ENCODE results near the gene ARSA. TPM values are rescaled to one million over a fixed set of nuclear protein-coding genes. Genes with fewer than 3 reads are reported as not detected.

The ARSA gene
- total RNA-seq, 2 donors from 2014 or later: 23.8 to 24.7 TPM

DNA sequence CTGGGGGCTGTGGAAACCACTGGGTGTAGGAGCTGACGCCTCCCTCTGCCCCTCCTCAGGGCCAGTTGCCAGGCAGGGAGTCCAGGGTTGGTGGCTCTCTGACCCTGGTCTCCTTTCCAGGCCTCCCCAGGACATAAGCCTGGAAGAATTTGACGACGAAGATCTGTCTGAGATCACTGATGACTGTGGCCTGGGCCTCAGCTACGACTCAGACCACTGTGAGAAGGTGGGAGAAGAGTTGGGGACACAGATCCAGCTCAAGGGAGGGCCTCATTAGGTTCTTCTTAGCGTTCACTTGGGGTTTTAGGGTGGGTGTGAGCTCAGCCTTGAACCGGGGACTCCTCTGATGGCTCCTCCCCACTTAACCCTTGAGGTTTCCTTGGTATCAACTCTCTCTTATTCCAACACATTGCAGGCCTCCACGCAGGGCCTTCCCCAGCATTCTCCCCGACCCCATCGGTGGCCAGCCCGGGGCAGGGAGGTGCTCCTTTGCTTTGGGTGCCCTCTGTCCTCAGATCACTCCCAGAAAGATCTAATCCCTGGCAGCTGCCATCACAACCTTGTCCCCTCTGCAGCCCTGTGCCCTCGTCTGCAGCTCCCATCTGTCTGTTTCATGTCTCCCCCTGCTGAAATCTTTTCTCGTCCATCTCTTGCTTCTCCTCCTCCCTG, 26.1 kb downstream of the ARSA start:
- Mint-ChIP-seq H3K27ac (no peak overlapping the region), H3K36me3 (peaks cover 0 to 15% of the 10 kb centered on the region in 2 donors), H3K9me3 (no peaks in the 10 kb centered on the region)
- no peak for ATAC-seq
- no peak for DNase-seq (ENCODE audit: low spot score in 2 of 2)

DNA sequence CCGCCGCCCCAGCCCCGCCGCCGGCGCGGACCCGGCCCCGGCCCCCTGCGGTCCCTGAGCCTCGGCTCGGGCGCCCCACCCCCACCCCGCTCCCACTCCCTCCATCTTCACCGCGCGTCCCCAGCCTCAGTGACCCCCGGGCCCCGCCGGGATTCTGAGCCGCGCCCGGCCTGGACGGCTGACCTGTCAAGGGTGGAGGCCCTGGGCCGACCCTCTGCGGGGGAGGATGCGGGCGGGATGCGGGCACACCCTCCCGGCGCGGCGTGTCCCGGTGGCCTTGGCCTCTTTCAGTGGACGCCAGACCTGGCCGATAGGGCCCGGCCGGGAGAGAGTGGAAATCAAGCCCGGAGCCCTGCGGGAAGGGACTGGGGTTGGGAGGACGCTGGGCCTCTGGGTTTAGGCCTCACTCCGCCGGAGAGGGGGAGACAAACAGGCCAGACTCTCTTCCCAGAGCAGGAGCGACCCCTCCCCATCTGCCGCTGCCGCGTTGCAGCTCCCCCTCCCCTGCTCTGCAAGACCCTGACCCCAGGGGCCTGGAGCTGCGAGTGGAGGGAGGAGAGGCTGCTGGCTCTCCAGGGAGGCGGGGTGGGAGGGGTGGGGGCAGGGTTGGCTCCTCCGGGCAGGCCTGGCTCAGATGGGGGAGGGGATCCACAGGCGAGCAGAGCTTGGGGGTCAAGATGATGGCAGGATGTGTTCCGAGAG, 26.8 kb downstream of the ARSA start:
- DNase-seq (ENCODE audit: low spot score in 2 of 2) (no peak), ATAC-seq (no peak)
- H3K27ac Mint-ChIP-seq: no peak overlapping the region
- peaks cover 0 to 18% of the 10 kb centered on the region in 2 donors for H3K36me3 Mint-ChIP-seq
- H3K9me3 Mint-ChIP-seq: no peaks in the 10 kb centered on the region

DNA sequence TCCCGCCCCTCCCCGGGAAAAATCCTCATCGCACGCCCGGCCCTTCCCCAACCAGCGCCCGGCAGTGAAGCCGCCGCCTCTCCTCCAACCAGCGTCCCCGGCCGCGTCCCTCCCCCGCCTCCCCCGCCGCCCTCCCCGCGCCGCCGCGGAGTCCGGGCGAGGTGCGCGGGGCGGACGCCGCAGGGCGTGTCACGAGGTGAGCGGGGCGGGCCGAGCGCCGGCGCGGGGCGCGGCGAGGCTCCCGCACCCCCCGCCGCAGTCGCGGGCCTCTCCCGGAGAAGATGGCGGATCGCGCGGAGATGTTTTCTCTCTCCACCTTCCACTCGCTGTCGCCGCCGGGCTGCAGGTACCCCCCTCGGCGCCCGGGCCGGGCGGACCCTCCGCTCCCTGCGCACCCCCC, 27.4 kb downstream of the ARSA start, which contains the start of gene MAPK8IP2:
Gene MAPK8IP2, plus strand, starts transcription at position 256 of the 400 bp plus-strand sequence. Its CDS starts 26 bp downstream, at position 282.
- no peaks in the 10 kb centered on the region for H3K9me3 Mint-ChIP-seq
- peaks cover 0 to 18% of the 10 kb centered on the region in 2 donors for H3K36me3 Mint-ChIP-seq
- DNase-seq (ENCODE audit: low spot score in 2 of 2) (no peak), ATAC-seq (peak; percentile 43 to 59)
- no peak within 1 kb of the TSS for H3K27ac Mint-ChIP-seq

DNA sequence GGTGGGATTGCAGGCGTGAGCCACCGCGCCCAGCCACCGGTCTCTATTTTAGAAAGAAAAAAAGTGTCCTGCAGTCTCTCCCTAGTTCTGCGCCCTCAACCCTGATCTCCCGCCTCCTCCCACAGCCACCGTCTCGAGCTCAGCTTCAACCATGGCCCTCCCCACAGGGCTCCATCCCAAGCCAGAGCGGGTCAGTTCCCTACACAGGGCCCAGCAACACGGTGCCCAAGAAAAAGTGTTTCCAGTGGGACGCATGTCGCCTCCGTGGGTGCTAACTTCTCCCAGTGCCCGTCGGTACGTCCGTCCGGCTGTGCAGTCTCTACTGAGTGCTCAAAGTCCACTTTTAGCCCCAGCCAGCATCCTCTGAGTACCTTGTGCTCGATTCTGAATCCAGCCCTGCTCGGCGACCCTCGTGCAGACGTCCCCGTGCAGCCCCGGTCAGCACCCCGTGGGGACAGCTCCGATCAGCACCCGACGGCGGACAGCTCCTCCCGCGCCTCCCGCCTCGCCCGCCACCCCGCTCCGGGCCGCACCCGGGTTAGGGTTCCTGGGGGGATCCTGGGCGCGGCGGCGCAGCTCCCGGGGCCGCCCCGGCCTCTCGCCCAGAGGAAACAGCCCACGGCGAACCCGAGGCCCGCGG, 28.0 kb downstream of the ARSA start:
- Mint-ChIP-seq H3K36me3 (peaks cover 0 to 18% of the 10 kb centered on the region in 2 donors), H3K27ac (no peak overlapping the region)
- peak in 1 of 2 donors; percentile 83 for DNase-seq (ENCODE audit: low spot score in 2 of 2)

DNA sequence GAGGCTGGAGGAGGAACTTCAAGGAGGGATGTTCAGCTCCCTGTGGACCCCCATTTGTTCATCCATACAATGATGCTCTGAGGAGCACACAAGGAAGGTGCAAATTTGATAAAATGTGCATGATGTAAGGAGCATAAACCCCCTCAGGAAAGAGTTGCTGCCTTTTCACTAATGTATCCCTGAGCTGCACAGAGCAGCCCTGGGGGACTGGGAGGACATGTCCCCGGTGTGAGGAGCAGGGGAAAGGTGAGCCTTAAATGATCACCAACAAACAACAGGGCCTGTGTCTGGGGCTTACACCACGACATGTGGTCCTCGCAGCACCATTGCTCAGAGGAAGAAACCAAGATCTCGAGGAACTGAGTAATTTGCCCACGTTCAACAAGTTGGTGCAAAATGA, 30.9 kb downstream of the ARSA start:
- no peak for ATAC-seq
- no peak for DNase-seq (ENCODE audit: low spot score in 2 of 2)
- Mint-ChIP-seq H3K36me3 (peaks cover 0 to 14% of the 10 kb centered on the region in 2 donors), H3K9me3 (no peaks in the 10 kb centered on the region), H3K27ac (no peak overlapping the region)

More for the DNA sequence above, 28.0 kb downstream of the ARSA start:
- ATAC-seq: peak; percentile 54 to 79
- H3K9me3 Mint-ChIP-seq: no peaks in the 10 kb centered on the region

DNA sequence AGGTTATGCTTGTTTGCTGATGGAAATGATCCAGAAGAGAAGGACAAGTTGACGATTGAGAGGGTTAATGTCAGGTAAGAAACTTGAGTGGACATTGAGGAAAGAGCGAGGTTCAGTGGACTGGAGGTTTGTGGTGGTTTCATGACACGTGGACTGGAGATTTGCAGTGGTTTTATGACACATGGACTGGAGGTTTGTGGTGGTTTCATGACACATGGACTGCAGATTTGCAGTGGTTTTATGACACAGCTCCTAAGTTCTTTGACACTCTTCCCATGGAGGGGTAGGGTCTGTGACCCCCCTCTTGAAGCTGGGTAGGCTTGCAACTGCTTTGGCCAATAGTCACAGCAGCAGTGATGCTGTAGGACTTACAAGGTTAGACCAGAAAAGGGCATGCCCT, 32.8 kb downstream of the ARSA start:
- ATAC-seq: peak in 1 of 2 donors; percentile 51

DNA sequence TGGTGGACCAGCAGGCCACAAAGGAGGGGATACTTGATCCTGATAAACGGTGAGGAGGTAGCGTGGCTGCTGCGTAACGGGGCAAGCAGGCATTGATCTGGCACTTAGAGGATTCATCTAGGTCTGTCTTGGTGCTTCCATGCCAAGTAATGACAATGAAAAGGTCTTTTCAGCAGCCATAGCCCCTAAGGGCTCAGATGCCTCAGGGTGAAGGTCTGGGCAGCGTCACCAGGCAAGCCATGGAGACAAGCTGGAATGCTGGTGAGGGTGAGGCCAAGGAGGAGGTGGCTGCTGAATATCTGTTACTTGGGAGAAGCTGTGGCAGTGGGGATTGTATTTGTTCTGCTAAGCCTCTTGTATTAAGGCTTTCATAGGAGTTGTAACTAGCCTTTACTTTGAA, 40.5 kb downstream of the ARSA start:
- DNase-seq (ENCODE audit: low spot score in 2 of 2) (no peak), ATAC-seq (no peak)
- peaks cover 5 to 6% of the 10 kb centered on the region in 2 donors for H3K36me3 Mint-ChIP-seq
- peak overlapping the region in 1 of 2 donors; percentile 12 for H3K27ac Mint-ChIP-seq
- no peaks in the 10 kb centered on the region for H3K9me3 Mint-ChIP-seq

More for the DNA sequence above, 32.8 kb downstream of the ARSA start:
- Mint-ChIP-seq H3K36me3 (peaks cover 0 to 8% of the 10 kb centered on the region in 2 donors), H3K9me3 (no peaks in the 10 kb centered on the region), H3K27ac (no peak overlapping the region)
- DNase-seq (ENCODE audit: low spot score in 2 of 2): no peak

DNA sequence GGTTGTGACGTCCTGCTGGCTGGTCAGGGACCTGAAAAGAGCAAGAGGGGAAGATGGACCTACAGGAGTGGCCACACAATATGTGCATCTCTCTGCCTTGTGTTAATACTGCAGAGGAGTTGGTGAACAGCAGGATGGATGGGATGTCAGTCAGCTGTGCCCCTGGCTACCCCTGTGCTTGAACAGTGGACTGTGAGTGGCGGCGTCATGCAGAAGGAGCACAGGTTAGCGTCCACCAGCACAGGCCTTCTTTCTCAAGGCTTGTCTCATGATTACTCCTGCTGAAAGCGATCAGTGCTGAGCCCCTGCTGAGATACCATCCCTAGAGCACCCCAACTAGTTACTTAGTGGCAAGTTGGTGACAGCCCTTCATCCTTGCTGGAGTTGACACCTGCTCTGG, 41.5 kb downstream of the ARSA start:
- no peak for ATAC-seq
- Mint-ChIP-seq H3K36me3 (peaks cover 5 to 6% of the 10 kb centered on the region in 2 donors), H3K27ac (no peak overlapping the region), H3K9me3 (no peaks in the 10 kb centered on the region)
- no peak for DNase-seq (ENCODE audit: low spot score in 2 of 2)

DNA sequence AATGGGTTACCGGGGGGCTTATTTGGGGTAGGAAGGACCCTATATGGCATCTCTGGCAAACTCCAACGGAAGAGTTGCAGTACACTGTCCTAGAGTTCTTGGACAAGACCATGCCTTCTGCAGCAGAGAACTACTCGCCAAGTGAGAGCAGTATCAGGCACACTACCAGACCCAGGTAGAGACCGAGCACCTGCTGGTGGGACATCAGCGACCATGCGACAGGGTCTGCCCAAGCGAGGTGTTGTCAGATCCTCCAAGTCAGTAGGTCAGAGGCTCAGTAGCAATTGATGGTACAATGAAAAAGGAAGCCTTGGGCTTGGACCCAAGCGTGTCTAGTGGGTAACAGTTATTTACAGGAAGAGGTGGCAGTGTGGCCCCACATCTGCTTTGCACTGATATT, 42.2 kb downstream of the ARSA start:
- Mint-ChIP-seq H3K36me3 (peaks cover 5 to 6% of the 10 kb centered on the region in 2 donors), H3K9me3 (no peaks in the 10 kb centered on the region), H3K27ac (no peak overlapping the region)
- ATAC-seq (no peak), DNase-seq (ENCODE audit: low spot score in 2 of 2) (no peak)

DNA sequence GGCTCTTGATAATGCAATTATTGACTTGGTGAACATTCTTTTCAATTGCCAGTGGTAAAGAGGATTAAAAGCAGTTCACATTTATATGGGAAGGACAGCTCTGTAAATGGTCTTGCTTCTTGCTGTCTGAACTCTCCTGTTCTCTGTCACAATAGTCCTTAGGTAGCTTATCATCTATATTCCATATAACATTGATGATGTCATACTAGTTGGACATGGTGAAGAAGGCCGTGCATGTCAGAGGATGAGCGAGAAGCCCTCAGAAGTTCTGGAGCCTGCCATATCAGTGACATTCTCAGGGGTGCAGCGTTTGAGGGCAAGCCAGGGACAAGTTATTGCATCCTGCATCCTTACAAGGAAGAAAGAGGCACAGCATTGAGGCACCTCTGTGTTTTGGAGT, 42.7 kb downstream of the ARSA start:
- Mint-ChIP-seq H3K36me3 (peaks cover 5 to 6% of the 10 kb centered on the region in 2 donors), H3K27ac (no peak overlapping the region), H3K9me3 (no peaks in the 10 kb centered on the region)
- DNase-seq (ENCODE audit: low spot score in 2 of 2) (no peak), ATAC-seq (no peak)

DNA sequence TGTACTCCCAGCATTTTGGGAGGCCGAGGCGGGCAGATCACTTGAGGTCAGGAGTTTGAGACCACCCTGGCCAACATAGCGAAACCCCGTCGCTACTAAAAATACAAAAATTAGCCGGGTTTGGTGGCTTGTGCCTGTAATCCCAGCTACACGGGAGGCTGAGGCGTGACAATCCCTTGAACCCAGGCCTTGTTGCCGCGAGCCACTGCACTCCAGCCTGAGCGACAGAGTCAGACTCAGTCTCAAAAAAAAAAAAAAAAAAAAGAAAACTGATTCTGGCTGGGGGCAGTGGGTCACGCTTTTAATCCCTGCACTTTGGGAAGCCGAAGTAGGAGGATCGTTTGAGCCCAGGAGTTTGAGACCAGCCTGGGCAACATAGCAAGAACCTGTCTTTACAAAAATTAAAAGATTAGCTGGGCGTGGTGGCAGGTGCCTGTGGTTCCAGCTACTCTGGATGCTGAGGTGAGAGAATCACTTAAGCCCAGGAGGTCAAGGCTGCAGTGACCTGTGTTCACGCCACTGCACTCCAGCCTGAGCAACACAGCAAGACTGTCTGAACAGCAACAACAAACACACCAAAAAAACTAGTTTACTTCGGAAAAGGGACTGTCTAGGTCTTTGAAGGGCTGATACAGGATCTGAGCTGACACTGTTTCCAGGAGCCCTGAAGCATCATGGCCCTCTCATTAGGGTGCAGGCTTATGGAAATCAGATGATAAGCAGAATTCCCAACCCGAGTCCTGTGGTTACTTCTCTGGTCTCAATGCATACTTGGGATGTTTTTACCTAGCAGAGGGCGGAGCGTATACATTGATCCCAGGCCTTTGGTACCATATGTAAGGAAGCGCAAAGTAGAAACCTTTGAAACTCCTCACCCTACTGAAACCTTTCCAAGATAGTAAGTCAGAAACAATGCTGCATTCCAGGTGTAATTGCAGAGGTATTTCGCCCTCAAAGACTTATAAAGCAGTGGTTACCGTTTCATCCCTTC, 43.6 kb downstream of the ARSA start:
- peak overlapping the region in 1 of 2 donors; percentile 98 for H3K27ac Mint-ChIP-seq
- ATAC-seq (no peak), DNase-seq (ENCODE audit: low spot score in 2 of 2) (no peak)
- no peaks in the 10 kb centered on the region for H3K9me3 Mint-ChIP-seq
- H3K36me3 Mint-ChIP-seq: peaks cover 5 to 15% of the 10 kb centered on the region in 2 donors

DNA sequence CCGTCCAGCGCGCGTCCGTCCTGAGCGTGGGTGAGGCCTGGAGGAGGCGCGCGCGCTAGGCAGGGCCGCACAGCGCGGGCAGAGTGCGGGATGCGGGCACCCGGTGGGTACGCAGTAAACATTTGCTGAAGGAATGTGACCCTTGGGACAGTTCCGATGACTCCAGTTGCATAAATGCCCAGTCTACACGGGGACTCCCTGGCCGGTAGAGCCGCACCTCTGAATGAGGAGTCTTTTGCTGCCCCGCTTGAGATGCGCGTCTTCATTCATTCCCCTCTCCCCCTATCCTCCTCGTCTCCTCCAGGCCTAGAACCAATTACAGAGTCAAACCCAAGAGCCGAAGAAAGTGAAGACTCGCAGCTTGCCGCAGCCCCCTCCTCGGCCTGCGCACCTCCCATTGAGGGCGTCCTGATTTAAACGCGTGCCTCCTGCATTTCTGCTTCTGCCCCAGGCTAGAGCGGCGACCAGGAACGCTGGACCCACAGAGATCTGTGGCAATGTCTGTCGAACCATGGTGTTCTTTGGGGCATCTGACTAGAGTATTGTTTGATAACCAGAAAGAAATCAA, 44.6 kb downstream of the ARSA start:
- peak overlapping the region; percentile 96 to 98 for H3K27ac Mint-ChIP-seq

DNA sequence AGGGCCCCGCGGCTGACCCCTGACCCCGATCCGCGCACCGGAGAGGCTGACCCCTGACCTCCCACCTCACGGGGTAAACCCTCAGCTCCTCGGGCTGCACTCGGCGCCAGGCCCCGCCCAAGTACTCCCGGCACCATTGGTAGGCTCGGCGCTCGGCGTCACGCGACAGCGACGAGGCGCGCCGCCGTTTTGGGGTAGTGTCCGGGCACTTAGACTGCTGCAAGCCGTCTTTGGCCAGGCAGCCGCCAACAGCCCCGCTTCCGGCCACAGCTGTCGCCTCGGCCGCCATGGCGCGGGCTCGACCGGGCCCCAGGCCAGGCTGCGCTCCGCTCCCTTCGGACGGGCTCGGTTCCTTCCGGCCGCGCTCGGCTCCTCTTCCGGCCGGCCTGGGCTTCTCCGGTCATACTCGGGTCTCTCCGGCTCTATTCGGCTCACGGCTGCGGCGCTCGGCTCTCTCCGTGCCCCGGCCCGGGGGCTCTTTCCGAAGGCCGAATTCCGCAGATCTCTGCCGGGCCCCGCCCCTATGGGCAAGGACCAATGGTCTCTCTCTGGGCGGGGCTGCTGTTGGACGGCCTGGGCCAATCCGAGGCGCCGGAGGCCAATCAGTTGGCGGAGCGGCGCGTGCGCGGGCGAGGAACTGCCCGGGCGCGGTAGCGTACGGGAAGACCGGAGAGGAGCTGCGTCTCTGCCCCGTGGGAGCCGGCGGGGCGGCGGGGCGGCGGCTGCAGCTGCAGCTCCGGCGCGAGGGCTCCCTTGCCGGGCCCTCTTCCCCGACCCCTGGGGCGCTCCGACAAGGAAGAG, 45.3 kb downstream of the ARSA start, which contains the start of gene CHKB:
Gene CHKB, minus strand, starts transcription at position 357 of the 801 bp plus-strand sequence. Its CDS starts 68 bp downstream, at position 289.
- DNase-seq (ENCODE audit: low spot score in 2 of 2): peak; percentile 98 to 99
- Mint-ChIP-seq H3K27ac (peak within 1 kb of the TSS; percentile 96 to 98), H3K9me3 (no peaks in the 10 kb centered on the region)

More for the DNA sequence above, 44.6 kb downstream of the ARSA start:
- peaks cover 5 to 16% of the 10 kb centered on the region in 2 donors for H3K36me3 Mint-ChIP-seq
- H3K9me3 Mint-ChIP-seq: no peaks in the 10 kb centered on the region
- DNase-seq (ENCODE audit: low spot score in 2 of 2) (no peak), ATAC-seq (peak; percentile 14 to 35)

DNA sequence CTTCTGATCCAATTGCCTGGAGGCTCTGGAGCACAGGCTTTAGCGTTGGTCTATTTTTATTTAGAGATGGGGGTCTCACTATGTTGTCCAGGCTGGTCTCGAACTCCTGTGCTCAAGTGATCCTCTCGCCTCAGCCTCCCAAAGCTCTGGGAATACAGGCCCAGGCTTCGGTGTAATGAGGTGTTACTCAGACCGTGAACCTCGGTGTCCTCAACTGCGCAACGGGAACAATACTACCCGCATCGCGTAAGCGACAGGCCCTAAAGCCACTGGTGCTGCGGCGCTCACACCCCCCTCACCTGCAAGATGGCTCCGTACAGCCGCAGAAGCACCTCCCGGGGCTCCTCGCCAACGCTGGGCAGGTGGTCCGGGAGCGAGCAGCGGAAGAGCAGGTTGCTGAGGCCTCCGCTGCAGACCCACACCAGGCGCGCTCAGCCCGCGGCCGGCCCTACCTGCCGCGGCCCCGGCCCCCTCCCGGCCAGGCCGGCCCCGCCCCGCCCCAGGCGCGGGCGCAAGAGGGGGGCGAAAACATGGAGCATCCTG, 45.9 kb downstream of the ARSA start:
- Mint-ChIP-seq H3K27ac (peak overlapping the region; percentile 96 to 98), H3K9me3 (no peaks in the 10 kb centered on the region), H3K36me3 (peaks cover 5 to 16% of the 10 kb centered on the region in 2 donors)
- DNase-seq (ENCODE audit: low spot score in 2 of 2) (peak in 1 of 2 donors; percentile 43), ATAC-seq (peak in 1 of 2 donors; percentile 17)

More for the DNA sequence above, 45.3 kb downstream of the ARSA start, which contains the start of gene CHKB:
- ATAC-seq: peak; percentile 92 to 93
- H3K36me3 Mint-ChIP-seq: peaks cover 5 to 16% of the 10 kb centered on the region in 2 donors

All from activated naive CD4-positive, alpha-beta T cell treated with anti-CD3 and anti-CD28 coated beads, Interleukin-2, amount 50 U/mL, for 72 hours (primary cell).